Measurements from ENCODE around the gene OPN3.

Gene OPN3

DNA sequence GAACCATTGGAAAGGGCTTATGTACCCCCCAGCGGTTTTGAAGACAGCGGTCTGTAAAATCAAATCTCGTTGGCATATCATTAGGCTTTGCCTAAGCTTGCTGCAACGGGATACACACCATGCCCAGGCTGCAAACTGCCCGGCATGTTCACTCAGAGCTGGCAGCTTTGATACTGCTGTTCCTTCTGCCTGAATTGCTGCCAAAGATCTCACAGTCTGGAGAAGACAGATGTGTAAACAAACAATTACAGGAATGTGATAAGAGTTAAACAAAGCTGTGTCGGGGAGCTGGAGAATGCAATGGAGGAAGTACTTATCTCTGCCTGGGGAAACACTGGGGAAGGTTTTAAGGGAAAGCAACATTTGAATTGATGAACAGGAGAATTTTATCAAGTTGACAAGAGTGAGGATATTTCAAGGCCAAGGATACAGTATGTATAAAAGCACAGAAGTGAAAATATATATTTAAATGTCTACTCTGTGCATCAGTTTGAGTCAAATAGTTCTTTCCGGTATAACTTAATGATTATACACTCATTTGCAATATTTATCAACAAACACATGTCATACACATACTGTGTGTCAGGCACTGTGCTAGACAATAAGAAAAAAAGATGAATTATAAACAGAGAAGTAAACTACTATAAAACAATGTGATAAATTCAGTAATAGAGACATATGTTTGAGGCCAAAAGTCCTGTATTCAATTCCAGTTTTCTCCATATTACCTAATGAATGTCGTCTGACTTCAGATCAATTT lies 29.9 kb downstream of the OPN3 start:
- Histone ChIP-seq H3K27ac (no peak overlapping the region), H3K9me3 (no peaks in the 10 kb centered on the region), H3K4me1 (ENCODE audit: control insufficient read depth in 1 of 2, insufficient read depth in 1 of 2, low read depth in 1 of 2, low read length in 1 of 2) (peaks cover 2 to 19% of the 10 kb centered on the region in 2 experiments), H3K27me3 (no peaks in the 10 kb centered on the region), H3K36me3 (no peaks in the 10 kb centered on the region), H3K4me3 (ENCODE audit: low read depth in 1 of 2, low read length in 1 of 2) (no peak overlapping the region)
- TF ChIP-seq, protein P1, sequence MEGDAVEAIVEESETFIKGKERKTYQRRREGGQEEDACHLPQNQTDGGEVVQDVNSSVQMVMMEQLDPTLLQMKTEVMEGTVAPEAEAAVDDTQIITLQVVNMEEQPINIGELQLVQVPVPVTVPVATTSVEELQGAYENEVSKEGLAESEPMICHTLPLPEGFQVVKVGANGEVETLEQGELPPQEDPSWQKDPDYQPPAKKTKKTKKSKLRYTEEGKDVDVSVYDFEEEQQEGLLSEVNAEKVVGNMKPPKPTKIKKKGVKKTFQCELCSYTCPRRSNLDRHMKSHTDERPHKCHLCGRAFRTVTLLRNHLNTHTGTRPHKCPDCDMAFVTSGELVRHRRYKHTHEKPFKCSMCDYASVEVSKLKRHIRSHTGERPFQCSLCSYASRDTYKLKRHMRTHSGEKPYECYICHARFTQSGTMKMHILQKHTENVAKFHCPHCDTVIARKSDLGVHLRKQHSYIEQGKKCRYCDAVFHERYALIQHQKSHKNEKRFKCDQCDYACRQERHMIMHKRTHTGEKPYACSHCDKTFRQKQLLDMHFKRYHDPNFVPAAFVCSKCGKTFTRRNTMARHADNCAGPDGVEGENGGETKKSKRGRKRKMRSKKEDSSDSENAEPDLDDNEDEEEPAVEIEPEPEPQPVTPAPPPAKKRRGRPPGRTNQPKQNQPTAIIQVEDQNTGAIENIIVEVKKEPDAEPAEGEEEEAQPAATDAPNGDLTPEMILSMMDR (IDR thresholded peaks at IDR 0.05) = no peak

DNA sequence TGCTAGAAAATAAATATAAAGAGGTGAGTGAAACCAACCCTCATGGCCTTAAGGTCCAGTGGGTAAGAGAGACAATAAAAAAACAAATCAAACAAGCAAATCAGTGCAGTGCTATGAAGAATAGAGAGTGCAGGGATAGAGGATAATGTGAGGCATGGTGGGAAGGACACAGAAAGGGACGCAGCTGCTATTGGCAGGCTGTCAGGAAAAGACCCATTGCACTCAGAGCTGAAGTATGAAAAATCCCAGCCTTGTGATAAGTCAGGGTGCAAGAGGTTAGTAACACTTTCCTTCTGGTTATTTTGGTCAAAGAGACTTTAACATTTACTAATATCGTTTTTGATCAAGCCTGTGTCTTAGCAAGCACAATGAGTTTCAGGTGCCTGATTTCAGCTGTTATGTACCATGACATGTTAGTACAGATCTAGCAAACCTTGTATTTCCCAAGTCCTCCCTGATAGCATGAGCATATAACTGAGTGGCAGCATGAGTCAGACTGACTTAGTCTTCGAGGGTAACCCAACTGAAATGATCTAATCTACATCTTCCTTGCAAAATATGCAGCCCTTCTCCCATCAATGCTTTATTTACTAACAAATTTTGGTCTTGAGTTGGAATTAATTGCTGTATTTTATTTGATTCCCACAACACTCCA lies 31.7 kb downstream of the OPN3 start:
- no peak overlapping the region for H3K27ac ChIP-seq

DNA sequence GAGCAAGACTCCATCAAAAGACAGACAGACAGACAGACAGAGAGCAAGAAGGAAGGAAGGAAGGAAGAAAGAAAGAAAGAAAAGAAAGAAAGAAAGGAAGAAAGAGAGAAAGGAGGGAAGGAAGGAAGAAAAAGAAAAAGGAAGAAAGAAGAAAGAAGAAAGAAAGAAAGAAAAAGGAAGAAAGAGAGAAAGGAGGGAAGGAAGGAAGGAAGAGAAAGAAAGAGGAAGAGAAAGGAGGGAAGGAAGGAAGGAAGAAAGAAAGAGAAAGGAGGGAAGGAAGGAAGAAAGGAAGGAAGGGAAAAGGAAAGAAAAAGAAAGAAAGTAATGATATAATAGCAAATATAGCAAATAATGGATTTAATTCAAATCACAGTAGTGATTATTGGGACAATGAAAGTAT lies 32.7 kb downstream of the OPN3 start:
- TF ChIP-seq, protein P1 (IDR thresholded peaks at IDR 0.05) = no peak
- Histone ChIP-seq H3K27ac (no peak overlapping the region), H3K4me1 (ENCODE audit: control insufficient read depth in 1 of 2, insufficient read depth in 1 of 2, low read depth in 1 of 2, low read length in 1 of 2) (peaks cover 3 to 15% of the 10 kb centered on the region in 2 experiments)

More for the DNA sequence above, 31.7 kb downstream of the OPN3 start:
- no peaks in the 10 kb centered on the region for H3K9me3 ChIP-seq
- TF ChIP-seq, protein P1 (IDR thresholded peaks at IDR 0.05) = no peak
- H3K4me1 ChIP-seq (ENCODE audit: control insufficient read depth in 1 of 2, insufficient read depth in 1 of 2, low read depth in 1 of 2, low read length in 1 of 2) = peaks cover 3 to 18% of the 10 kb centered on the region in 2 experiments
- H3K36me3 ChIP-seq = no peaks in the 10 kb centered on the region
- no peaks in the 10 kb centered on the region for H3K27me3 ChIP-seq
- H3K4me3 ChIP-seq (ENCODE audit: low read depth in 1 of 2, low read length in 1 of 2) = no peak overlapping the region

DNA sequence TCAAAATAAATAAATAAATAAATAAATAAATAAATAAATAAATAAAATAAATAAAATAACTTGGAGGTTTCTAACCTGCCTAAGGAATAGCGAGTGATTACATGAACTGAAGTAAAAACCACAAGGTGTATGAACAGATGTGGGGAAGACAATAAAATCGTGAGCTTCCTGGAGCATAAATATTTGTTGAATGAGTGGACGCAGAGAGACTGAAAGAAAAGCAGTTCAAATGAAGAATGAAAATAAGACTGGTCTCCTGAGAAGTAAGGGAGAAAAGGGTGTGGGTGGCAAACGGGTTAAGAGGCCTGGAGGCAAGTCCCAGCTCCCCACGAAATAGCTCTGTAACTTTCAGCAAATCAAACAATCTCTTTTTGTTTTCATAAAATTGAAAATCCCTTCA lies 33.6 kb downstream of the OPN3 start:
- no peaks in the 10 kb centered on the region for H3K9me3 ChIP-seq
- H3K36me3 ChIP-seq = no peaks in the 10 kb centered on the region
- no peak overlapping the region for H3K27ac ChIP-seq
- no peaks in the 10 kb centered on the region for H3K27me3 ChIP-seq
- H3K4me3 ChIP-seq (ENCODE audit: low read depth in 1 of 2, low read length in 1 of 2) = no peak overlapping the region
- H3K4me1 ChIP-seq (ENCODE audit: control insufficient read depth in 1 of 2, insufficient read depth in 1 of 2, low read depth in 1 of 2, low read length in 1 of 2) = peaks cover 3 to 7% of the 10 kb centered on the region in 2 experiments
- TF ChIP-seq, protein P1 (IDR thresholded peaks at IDR 0.05) = no peak

More for the DNA sequence above, 32.7 kb downstream of the OPN3 start:
- H3K9me3 ChIP-seq = no peaks in the 10 kb centered on the region
- H3K36me3 ChIP-seq = no peaks in the 10 kb centered on the region
- H3K4me3 ChIP-seq (ENCODE audit: low read depth in 1 of 2, low read length in 1 of 2) = no peak overlapping the region
- no peaks in the 10 kb centered on the region for H3K27me3 ChIP-seq

DNA sequence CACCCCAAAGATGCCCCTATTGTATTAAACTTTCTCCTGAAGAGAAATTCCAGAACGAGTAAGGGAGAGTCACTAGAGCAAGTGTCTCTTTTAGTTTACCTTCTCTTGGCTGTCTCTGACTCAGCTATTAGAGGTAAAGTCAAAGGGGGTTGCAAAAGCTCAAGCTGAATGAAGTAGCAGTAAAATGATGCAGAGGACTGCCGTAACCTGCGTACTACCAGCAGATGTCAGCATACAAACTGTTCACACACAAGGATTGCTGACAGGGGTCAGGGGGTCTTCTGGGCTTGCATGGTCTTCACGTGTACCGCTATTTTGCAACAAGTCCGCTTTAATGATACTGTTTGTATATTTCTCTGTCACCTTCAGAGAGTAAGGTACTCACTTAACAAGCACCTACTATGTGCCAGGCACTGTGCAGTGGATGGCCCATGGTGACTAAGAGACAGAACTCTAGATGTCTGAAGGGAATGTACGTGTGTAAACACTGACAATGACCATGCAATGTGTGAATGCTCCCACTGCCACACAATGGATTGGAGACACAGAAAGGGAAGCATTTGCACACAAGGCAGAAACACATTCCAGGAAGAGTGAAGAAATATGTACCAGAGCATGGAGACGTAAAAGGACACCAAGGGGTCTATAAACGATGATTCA lies 34.9 kb downstream of the OPN3 start:
- Histone ChIP-seq H3K27me3 (no peaks in the 10 kb centered on the region), H3K4me3 (ENCODE audit: low read depth in 1 of 2, low read length in 1 of 2) (no peak overlapping the region), H3K27ac (no peak overlapping the region), H3K9me3 (no peaks in the 10 kb centered on the region), H3K4me1 (ENCODE audit: control insufficient read depth in 1 of 2, insufficient read depth in 1 of 2, low read depth in 1 of 2, low read length in 1 of 2) (peaks cover 0 to 3% of the 10 kb centered on the region in 2 experiments), H3K36me3 (no peaks in the 10 kb centered on the region)
- TF ChIP-seq, protein P1 (IDR thresholded peaks at IDR 0.05) = no peak
